Spleen (tissue), 11 donors: ENCODE measurements around the gene NR3C2. TPM values are rescaled to one million over a fixed set of nuclear protein-coding genes. Genes with fewer than 3 reads are reported as not detected.
"Not testable (repeated sequence)": the region's sequence is repeated elsewhere in the genome, so short reads cannot be mapped to it uniquely, and the experiment has no call there.

Source experiments
- DNase-seq: peaks from one replicate; pipeline ENCODE4 v3.0.0-alpha.2; 2020
- H3K27ac ChIP-seq, 8 donors: fragments of 200-600 bp; sonication (generic) in 7 of 8; 1 replicate in 4 of 8; 2 replicates in 4 of 8; pipeline versions ENCODE4 v1.5.0 to v1.8.0; 2016 to 2021; ENCODE audit warnings: inconsistent platforms in 4 of 8, mild to moderate bottlenecking in 4 of 8, moderate library complexity in 1 of 8
- H3K27me3 ChIP-seq, 7 donors: fragments of 200-600 bp; sonication (generic) in 6 of 7; replicated peaks in 1 of 7; 1 replicate in 4 of 7; 2 replicates in 3 of 7; pipeline versions ENCODE4 v1.5.0 to v1.8.0; 2016 to 2021; ENCODE audit warnings: inconsistent platforms in 3 of 7, mild to moderate bottlenecking in 1 of 7
- H3K36me3 ChIP-seq, 6 donors: fragments of 200-600 bp; sonication (generic) in 5 of 6; 1 replicate in 4 of 6; 2 replicates in 2 of 6; pipeline versions ENCODE4 v1.5.0 to v1.8.0; 2016 to 2021; ENCODE audit warnings: inconsistent platforms in 2 of 6
- H3K4me1 ChIP-seq, 6 donors: fragments of 200-600 bp; sonication (generic) in 5 of 6; 1 replicate in 3 of 6; 2 replicates in 3 of 6; pipeline versions ENCODE4 v1.5.0 to v1.8.0; 2016 to 2021; ENCODE audit warnings: inconsistent platforms in 3 of 6
- H3K4me3 ChIP-seq, 8 donors: fragments of 200-600 bp; sonication (generic) in 7 of 8; 1 replicate in 4 of 8; 2 replicates in 4 of 8; pipeline versions ENCODE4 v1.5.0 to v1.8.0; 2016 to 2021; ENCODE audit warnings: inconsistent platforms in 4 of 8, mild to moderate bottlenecking in 4 of 8, moderate library complexity in 2 of 8
- H3K9me3 ChIP-seq, 8 donors: fragments of 200-600 bp; sonication (generic) in 7 of 8; 1 replicate in 4 of 8; 2 replicates in 4 of 8; pipeline versions ENCODE4 v1.5.0 to v1.8.0; 2016 to 2021; ENCODE audit warnings: inconsistent platforms in 4 of 8
- POLR2A ChIP-seq, 3 donors: fragments of 450-650 bp; IDR thresholded peaks; one replicate each; pipeline ENCODE4 v1.5.1; 2017; ENCODE audit warnings: antibody characterized with exemption in 3 of 3, mild to moderate bottlenecking in 1 of 3
- POLR2AphosphoS5 ChIP-seq, 3 donors: sonication (generic); formaldehyde crosslinking; IDR thresholded peaks; one replicate each; pipeline ENCODE4 v1.5.1; 2017; ENCODE audit warnings: antibody characterized with exemption in 3 of 3
- WGBS, 5 donors: extraction: QIAGEN DNeasy Blood & Tissue Kit in 3 of 5; methylation state at CpG; one replicate each; pipeline versions ENCODE4 v1.1.5 to v1.1.7; 2013 to 2018; 5-methylcytosine and 5-hydroxymethylcytosine counted together
- intact Hi-C: fragments of 100-400 bp; cut with DNase I; formaldehyde crosslinking; loops from one replicate; pipeline ENCODE4 v1.15.0; 2023; ENCODE audit warnings: low total_unique reads
- polyA plus RNA-seq, 3 donors: library from polyadenylated mRNA; stranded (reverse); fragments of 200-250 nt; gene quantifications; one replicate each; pipeline ENCODE4 v1.2.1, GENCODE V29; 2013
- total RNA-seq, 7 donors: library from RNA; depleted of rRNA in 3 of 7; stranded (reverse); fragments of >200 nt in 3 of 7; fragmentation: NEBNext Ultra II Directional in 4 of 7; extraction: Animal tissue kit (Norgen Biotek cat#: 25700) in 4 of 7; gene quantifications; one replicate each; pipeline versions ENCODE4 v1.1.0 to v1.2.1, GENCODE V29; 2016 to 2021
- TF ChIP-seq, protein P1 (sequence below), 11 experiments: fragments of 200-600 bp in 7 of 11; fragments of 450-650 bp in 4 of 11; sonication (generic) in 4 of 11; IDR thresholded peaks in 8 of 11; conservative IDR thresholded peaks in 3 of 11; 1 replicate in 7 of 11; 2 replicates in 4 of 11; pipeline versions ENCODE4 v1.4.0 to v1.8.0; 2016 to 2021; ENCODE audit warnings: antibody characterized with exemption in 11 of 11, inconsistent platforms in 4 of 11, mild to moderate bottlenecking in 1 of 11
- donor health status: healthy with polysubstance abuse.
- donor health status: DM: no; HTN: no; CAD: no; lungs with moderate emphysema.
- donor health status: DM: no; HTN: no; CAD: no.
- donor health status: Bipolar disorder and iron deficiency.
- donor health status: healthy.
- donor health status: DM: no; HTN: no; CAD: no.
- donor health status: DM: yes; HTN: yes; CAD: no.

Gene NR3C2
- total and polyA plus RNA-seq, 10 donors, result 1.2 to 25.9 (median 16.2) TPM

DNA sequence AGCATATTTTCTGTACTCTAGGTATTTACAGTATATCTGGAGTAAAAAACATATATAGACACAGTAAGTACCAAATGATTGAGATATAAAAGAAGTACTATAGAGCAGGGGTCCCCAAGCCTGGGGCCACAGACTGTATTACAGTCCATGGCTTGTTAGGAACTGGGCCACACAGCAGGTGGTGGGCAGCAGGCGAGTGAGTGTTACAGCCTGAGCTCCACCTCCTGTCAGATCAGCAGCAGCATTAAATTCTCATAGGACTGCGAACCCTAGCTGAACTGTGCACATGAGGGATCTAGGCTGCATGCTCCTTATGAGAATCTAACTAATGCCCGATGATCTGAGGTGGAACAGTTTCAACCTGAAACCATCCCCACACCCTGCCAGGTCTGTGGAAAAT is 300.7 kb downstream of the NR3C2 start:
- no peak overlapping the region for H3K4me3 ChIP-seq
- DNase-seq, result no peak
- WGBS, 5 donors, result 85 to 94% (median 93%) methylated on average over 3 of the region's 3 CpGs
- H3K36me3 ChIP-seq, result peaks cover 0 to 37% (median 2%) of the 10 kb centered on the region in 6 donors
- TF ChIP-seq, protein P1, sequence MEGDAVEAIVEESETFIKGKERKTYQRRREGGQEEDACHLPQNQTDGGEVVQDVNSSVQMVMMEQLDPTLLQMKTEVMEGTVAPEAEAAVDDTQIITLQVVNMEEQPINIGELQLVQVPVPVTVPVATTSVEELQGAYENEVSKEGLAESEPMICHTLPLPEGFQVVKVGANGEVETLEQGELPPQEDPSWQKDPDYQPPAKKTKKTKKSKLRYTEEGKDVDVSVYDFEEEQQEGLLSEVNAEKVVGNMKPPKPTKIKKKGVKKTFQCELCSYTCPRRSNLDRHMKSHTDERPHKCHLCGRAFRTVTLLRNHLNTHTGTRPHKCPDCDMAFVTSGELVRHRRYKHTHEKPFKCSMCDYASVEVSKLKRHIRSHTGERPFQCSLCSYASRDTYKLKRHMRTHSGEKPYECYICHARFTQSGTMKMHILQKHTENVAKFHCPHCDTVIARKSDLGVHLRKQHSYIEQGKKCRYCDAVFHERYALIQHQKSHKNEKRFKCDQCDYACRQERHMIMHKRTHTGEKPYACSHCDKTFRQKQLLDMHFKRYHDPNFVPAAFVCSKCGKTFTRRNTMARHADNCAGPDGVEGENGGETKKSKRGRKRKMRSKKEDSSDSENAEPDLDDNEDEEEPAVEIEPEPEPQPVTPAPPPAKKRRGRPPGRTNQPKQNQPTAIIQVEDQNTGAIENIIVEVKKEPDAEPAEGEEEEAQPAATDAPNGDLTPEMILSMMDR (IDR thresholded peaks at IDR 0.05 in 8 of 11, conservative IDR thresholded peaks at IDR 0.05 in 3 of 11), result no peak
- no peak for TF ChIP-seq POLR2A (IDR thresholded peaks at IDR 0.05)
- TF ChIP-seq POLR2AphosphoS5 (IDR thresholded peaks at IDR 0.05), result no peak
- H3K4me1 ChIP-seq, result no peaks in the 10 kb centered on the region
- intact Hi-C loops, result no loop called here
- H3K9me3 ChIP-seq, result no peaks in the 10 kb centered on the region
- H3K27ac ChIP-seq, result no peak overlapping the region
- no peaks in the 10 kb centered on the region for H3K27me3 ChIP-seq

DNA sequence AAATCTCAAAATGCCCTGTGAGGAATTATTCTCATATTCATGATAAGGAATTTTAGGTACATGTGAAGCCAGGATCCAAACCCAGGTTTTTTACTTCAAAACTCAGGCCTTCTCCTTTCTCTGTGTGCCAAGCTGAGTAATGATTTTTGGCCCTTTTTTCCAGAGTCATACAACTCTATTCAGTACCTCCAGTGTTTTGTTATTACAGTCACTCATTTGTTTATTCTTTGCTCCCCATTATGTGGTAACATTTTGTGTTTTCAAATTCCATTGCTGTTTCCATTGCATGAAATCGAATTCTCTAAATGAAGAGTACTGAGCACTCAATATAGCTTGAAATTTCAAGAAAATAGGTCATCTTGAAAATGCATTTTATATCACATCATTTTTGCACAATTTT is 315.4 kb downstream of the NR3C2 start:
- Histone ChIP-seq H3K4me3 (no peak overlapping the region), H3K27me3 (no peaks in the 10 kb centered on the region), H3K36me3 (peaks cover 0 to 22% (median 0%) of the 10 kb centered on the region in 6 donors), H3K27ac (no peak overlapping the region), H3K4me1 (no peaks in the 10 kb centered on the region), H3K9me3 (peaks cover 0 to 48% (median 41%) of the 10 kb centered on the region in 8 donors)
- TF ChIP-seq, protein P1 (IDR thresholded peaks at IDR 0.05 in 8 of 11, conservative IDR thresholded peaks at IDR 0.05 in 3 of 11), result no peak
- TF ChIP-seq POLR2AphosphoS5 (IDR thresholded peaks at IDR 0.05) (no peak), POLR2A (IDR thresholded peaks at IDR 0.05) (no peak)
- 85 to 96% (median 93%) methylated on average over 1 of the region's 1 CpG for WGBS, 5 donors
- intact Hi-C loops, result no loop called here
- DNase-seq, result no peak

DNA sequence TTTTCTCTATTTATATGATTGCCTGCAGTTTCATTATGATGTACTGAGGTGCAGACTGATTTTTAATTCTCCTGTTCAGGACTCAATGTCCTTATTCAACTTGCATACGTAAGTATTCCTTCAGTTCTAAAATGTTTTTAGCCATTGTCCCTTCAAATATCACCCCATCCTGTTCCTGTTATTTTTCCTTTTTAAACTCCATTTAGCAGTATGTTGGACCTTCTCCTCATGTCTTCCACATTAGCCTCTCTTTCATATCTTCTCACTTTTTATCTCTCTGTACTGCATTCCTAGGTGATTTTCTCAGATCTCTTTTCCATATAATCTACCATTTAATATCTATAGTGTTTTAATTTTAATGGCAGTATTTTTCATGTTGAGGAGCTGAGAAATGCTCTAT is 317.7 kb downstream of the NR3C2 start:
- intact Hi-C loops, result no loop called here
- Histone ChIP-seq H3K36me3 (peaks cover 0 to 33% (median 3%) of the 10 kb centered on the region in 6 donors), H3K27me3 (no peaks in the 10 kb centered on the region), H3K27ac (no peak overlapping the region), H3K9me3 (peaks cover 0 to 48% (median 41%) of the 10 kb centered on the region in 8 donors), H3K4me3 (no peak overlapping the region), H3K4me1 (no peaks in the 10 kb centered on the region)
- TF ChIP-seq POLR2AphosphoS5 (IDR thresholded peaks at IDR 0.05), result no peak
- TF ChIP-seq, protein P1 (IDR thresholded peaks at IDR 0.05 in 8 of 11, conservative IDR thresholded peaks at IDR 0.05 in 3 of 11), result no peak
- no peak for TF ChIP-seq POLR2A (IDR thresholded peaks at IDR 0.05)
- DNase-seq, result no peak
- 59 to 97% (median 88%) methylated on average over 1 of the region's 1 CpG for WGBS, 5 donors

DNA sequence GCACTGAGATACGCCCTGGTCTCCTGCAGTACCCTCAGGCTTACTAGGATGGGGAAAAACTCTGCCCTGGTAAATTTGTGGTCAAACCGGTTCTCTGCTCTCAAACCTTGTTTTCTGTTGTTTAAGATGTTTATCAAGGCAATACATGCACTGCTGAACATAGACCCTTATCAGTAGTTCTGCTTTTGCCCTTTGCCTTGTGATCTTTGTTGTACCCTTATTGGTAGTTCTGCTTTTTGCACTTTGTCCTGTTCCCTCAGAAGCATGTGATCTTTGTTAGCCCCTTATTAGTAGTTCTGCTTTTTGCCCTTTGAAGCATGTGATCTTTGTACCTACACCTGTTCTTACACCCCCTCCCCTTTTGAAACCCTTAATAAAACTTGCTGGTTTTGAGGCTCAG is 319.1 kb downstream of the NR3C2 start:
- Histone ChIP-seq H3K9me3 (peaks cover 0 to 48% (median 41%) of the 10 kb centered on the region in 8 donors), H3K36me3 (peaks cover 0 to 39% (median 6%) of the 10 kb centered on the region in 6 donors)
- whole genome bisulfite sequencing, 5 donors, result 76 to 94% (median 86%) methylated on average over 2 of the region's 2 CpGs
- intact Hi-C loops, DNase-seq, H3K27me3 ChIP-seq, H3K4me1 ChIP-seq, H3K4me3 ChIP-seq, H3K27ac ChIP-seq: not testable (repeated sequence)

DNA sequence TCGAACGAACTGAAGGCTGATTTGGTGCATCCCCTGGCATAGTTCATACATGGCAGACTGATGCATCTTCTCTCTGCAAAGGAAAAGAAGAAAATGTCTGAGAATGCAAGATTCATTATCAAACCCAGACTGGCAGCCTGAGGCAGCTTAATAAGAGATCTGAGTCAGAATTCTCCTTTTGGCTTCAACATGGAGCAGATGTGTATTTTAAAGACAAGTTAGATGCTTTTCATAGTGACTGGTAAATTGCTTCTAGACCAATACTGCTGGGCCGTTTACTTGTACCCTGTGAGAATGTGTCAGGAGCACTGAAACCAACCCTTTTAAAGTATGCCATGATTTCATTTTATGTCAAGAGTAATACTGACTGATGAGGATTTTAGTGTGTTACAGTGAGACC is 322.0 kb downstream of the NR3C2 start:
- Histone ChIP-seq H3K4me1 (peaks cover 0 to 4% (median 0%) of the 10 kb centered on the region in 6 donors), H3K27ac (no peak overlapping the region), H3K27me3 (no peaks in the 10 kb centered on the region), H3K4me3 (no peak overlapping the region), H3K36me3 (peaks cover 0 to 42% (median 11%) of the 10 kb centered on the region in 6 donors), H3K9me3 (peaks cover 0 to 34% (median 30%) of the 10 kb centered on the region in 8 donors)
- intact Hi-C loops, result no loop called here
- TF ChIP-seq POLR2AphosphoS5 (IDR thresholded peaks at IDR 0.05) (no peak), POLR2A (IDR thresholded peaks at IDR 0.05) (no peak)
- TF ChIP-seq, protein P1 (IDR thresholded peaks at IDR 0.05 in 8 of 11, conservative IDR thresholded peaks at IDR 0.05 in 3 of 11), result no peak
- 84 to 92% (median 91%) methylated on average over 3 of the region's 3 CpGs for WGBS, 5 donors
- no peak for DNase-seq
